K562 (cell line): ENCODE results near the gene HDGFL2. TPM values are rescaled to one million over a fixed set of nuclear protein-coding genes. Genes with fewer than 3 reads are reported as not detected.

Experiments
- ATAC-seq: fragments of 200-7000 bp; cut with Tn5 transposase; 3 replicates; pipeline ENCODE4 v1.9.1; 2020; ENCODE audit warnings: moderate library complexity
- BruUV-seq: library from RNA; stranded (reverse); fragments of 400-500 nt; replicated peaks from 2 replicates; lab custom pipeline; 2021; lab: Mats Ljungman, UMichigan
- CTCF ChIA-PET: fragments of 300-600 bp; formaldehyde crosslinking; extraction: SDS; loops from one replicate; lab custom pipeline; 2021; ENCODE audit warnings: low intra/inter-chr PET ratio; lab: Yijun Ruan, JAX
- POLR2A ChIA-PET: fragments of 300-600, 350-650 bp; sonication (Branson Sonifier 250); formaldehyde crosslinking; extraction: SDS; loops from one replicate; lab custom pipeline; 2021; ENCODE audit warnings: antibody characterized with exemption, inconsistent platforms; lab: Yijun Ruan, JAX
- DNase-seq, 4 experiments: peaks; one replicate each; pipeline versions ENCODE4 v3.0.0 to v3.0.0-alpha.2; 2011 to 2018; ENCODE audit warnings: low spot score in 3 of 4, mixed read lengths in 3 of 4; ENCODE audit errors: extremely low read depth in 1 of 4
- FAIRE-seq: peaks from 2 replicates; lab custom pipeline; 2011; peaks lifted over from hg19 to GRCh38; lab: Jason Lieb, UNC
- H2AFZ ChIP-seq: 2 replicates; pipeline ENCODE4 v1.6.0; 2011; ENCODE audit warnings: low read depth, low read length, control low read depth, inconsistent platforms
- H3K27ac ChIP-seq: fragments of 200-600 bp; 3 replicates; pipeline ENCODE4 v1.8.0; 2011; ENCODE audit warnings: low read depth, mild to moderate bottlenecking, control low read depth, inconsistent platforms, low read length, moderate library complexity, mixed read lengths; ENCODE audit errors: extremely low read depth
- H3K27me3 ChIP-seq, 2 experiments: fragments of 300-600 bp in 1 of 2; 2 replicates in 1 of 2; 3 replicates in 1 of 2; pipeline versions ENCODE4 v1.6.0 to v1.8.0; 2011; ENCODE audit warnings: inconsistent platforms in 2 of 2, low read length in 2 of 2, mild to moderate bottlenecking in 1 of 2, mixed read lengths in 1 of 2, moderate library complexity in 1 of 2; ENCODE audit not compliant: control insufficient read depth in 2 of 2, insufficient read depth in 2 of 2
- H3K36me3 ChIP-seq: fragments of 300-600 bp; 3 replicates; pipeline ENCODE4 v1.8.0; 2011; ENCODE audit warnings: mild to moderate bottlenecking, low read length, inconsistent platforms; ENCODE audit not compliant: control insufficient read depth, insufficient read depth
- H3K4me1 ChIP-seq, 2 experiments: fragments of 200-600 bp in 1 of 2; replicated peaks in 1 of 2; 2 replicates in 1 of 2; 3 replicates in 1 of 2; pipeline versions ENCODE4 v1.5.1 to v1.8.0; 2011; ENCODE audit warnings: inconsistent platforms in 2 of 2, low read length in 2 of 2, mild to moderate bottlenecking in 1 of 2, mixed read lengths in 1 of 2, moderate library complexity in 1 of 2; ENCODE audit not compliant: control insufficient read depth in 2 of 2, insufficient read depth in 2 of 2
- H3K4me2 ChIP-seq: 2 replicates; pipeline ENCODE4 v1.6.1; 2011; ENCODE audit warnings: low read length, control low read depth, inconsistent platforms, mixed read lengths; ENCODE audit not compliant: insufficient read depth
- H3K4me3 ChIP-seq: fragments of 200-600 bp; sonication (generic), shearing (Covaris generic); 2 replicates; pipeline ENCODE4 v1.5.1; 2016; ENCODE audit warnings: control low read depth, inconsistent platforms
- H3K79me2 ChIP-seq: fragments of 200-600 bp; 3 replicates; pipeline ENCODE4 v1.8.0; 2011; ENCODE audit warnings: low read length, inconsistent platforms; ENCODE audit not compliant: control insufficient read depth, insufficient read depth
- H3K9ac ChIP-seq, 2 experiments: 2 replicates each; pipeline versions ENCODE4 v1.6.0 to v1.6.1; 2011; ENCODE audit warnings: low read depth in 2 of 2, low read length in 2 of 2, control low read depth in 1 of 2, inconsistent platforms in 1 of 2, mild to moderate bottlenecking in 1 of 2, mixed read lengths in 1 of 2; ENCODE audit not compliant: insufficient read depth in 1 of 2
- H3K9me1 ChIP-seq: one replicate; pipeline ENCODE4 v1.6.0; 2011; ENCODE audit warnings: inconsistent platforms, mild to moderate bottlenecking, low read length, moderate library complexity; ENCODE audit not compliant: control insufficient read depth, insufficient read depth
- H3K9me3 ChIP-seq: replicated peaks from 2 replicates; pipeline ENCODE4 v1.5.1; 2011; ENCODE audit warnings: low read depth, low read length, inconsistent platforms; ENCODE audit not compliant: control insufficient read depth, insufficient read depth
- H4K20me1 ChIP-seq: replicated peaks from 2 replicates; pipeline ENCODE4 v1.6.1; 2011; ENCODE audit warnings: low read length, inconsistent platforms, mixed read lengths; ENCODE audit not compliant: control insufficient read depth, insufficient read depth
- ZBTB33 ChIP-seq: sonication (generic); formaldehyde crosslinking; IDR thresholded peaks from 2 replicates; pipeline ENCODE4 v1.8.1; 2023; ENCODE audit warnings: mild to moderate bottlenecking, missing genetic modification reagents
- ZNF174 ChIP-seq: fragments of 250-450 bp; sonication (Bioruptor Pico); IDR thresholded peaks from 2 replicates; pipeline ENCODE4 v1.4.0; 2020; ENCODE audit warnings: mild to moderate bottlenecking
- WGBS: fragments of 100-300 bp; shearing (Covaris generic); methylation state at CpG from one replicate; pipeline ENCODE4 v1.1.6; 2016; ENCODE audit warnings: low coverage, mixed read lengths; ENCODE audit not compliant: insufficient coverage; ENCODE audit errors: missing lambda C conversion rate; 5-methylcytosine and 5-hydroxymethylcytosine counted together
- in situ Hi-C: fragments of 300-500 bp; cut with MboI; formaldehyde crosslinking; loops from 4 replicates; pipeline ENCODE4 v1.15.0; 2018; ENCODE audit warnings: inconsistent platforms, mixed read lengths
- intact Hi-C: fragments of 100-400 bp; cut with micrococcal nuclease; formaldehyde crosslinking; loops from 2 replicates; pipeline ENCODE4 v1.14.2; 2022
- polyA plus RNA-seq, 8 experiments: library from polyadenylated mRNA; depleted of rRNA in 4 of 8; stranded (reverse) in 5 of 8; unstranded in 3 of 8; fragments of >200 nt; fragmentation: Nextera tagmentation in 2 of 8; fragmentation: Illumina TruSeq in 1 of 8; extraction: Ambion mirVana in 2 of 8; extraction: Trizol in 1 of 8; gene quantifications; 2 replicates each; pipeline versions ENCODE4 v1.2.1 to v1.2.3, GENCODE V29; 2011 to 2014; ENCODE audit warnings: inconsistent platforms in 1 of 8, missing spikeins in 1 of 8
- total RNA-seq, 7 experiments: library from RNA; depleted of rRNA in 6 of 7; stranded (reverse); fragments of >200 nt in 6 of 7; fragmentation: Illumina TruSeq in 2 of 7; extraction: Trizol in 2 of 7; gene quantifications; 2 replicates each; pipeline versions ENCODE4 v1.2.1 to v1.2.3, GENCODE V29; 2011 to 2021; ENCODE audit warnings: low replicate concordance in 1 of 7

The HDGFL2 gene
- total and polyA plus RNA-seq, 9 of the 15 experiments (the other 6 are each of a cell fraction or from before 2014, with no cell fraction given), result 0.13 to 61.7 (median 16.0) TPM

DNA sequence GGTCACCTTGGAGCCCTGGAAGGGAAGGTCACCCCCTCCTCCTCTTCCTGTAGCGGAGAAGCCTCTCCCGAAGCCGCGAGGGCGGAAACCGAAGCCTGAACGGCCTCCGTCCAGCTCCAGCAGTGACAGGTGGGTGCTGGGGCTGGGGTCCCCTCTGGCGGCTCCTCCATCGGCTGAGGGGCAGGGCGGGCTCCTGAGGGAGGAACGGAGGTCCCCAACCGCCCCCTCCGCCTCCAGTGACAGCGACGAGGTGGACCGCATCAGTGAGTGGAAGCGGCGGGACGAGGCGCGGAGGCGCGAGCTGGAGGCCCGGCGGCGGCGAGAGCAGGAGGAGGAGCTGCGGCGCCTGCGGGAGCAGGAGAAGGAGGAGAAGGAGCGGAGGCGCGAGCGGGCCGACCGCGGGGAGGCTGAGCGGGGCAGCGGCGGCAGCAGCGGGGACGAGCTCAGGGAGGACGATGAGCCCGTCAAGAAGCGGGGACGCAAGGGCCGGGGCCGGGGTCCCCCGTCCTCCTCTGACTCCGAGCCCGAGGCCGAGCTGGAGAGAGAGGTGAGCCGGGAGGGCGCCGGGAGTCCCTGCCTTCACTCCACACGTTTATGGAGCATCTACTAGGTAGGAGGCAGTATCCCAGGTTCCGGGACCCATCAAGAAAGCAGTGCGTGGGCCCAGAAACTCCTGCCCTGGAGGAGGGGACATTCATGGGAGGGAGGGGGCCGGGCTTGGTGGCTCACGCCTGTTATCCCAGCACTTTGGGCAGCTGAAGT, 22.0 kb downstream of the HDGFL2 start:
- in situ Hi-C loops, result no loop called here
- Histone ChIP-seq H3K36me3 (peaks cover 71% of the 10 kb centered on the region), H3K9ac (no peak overlapping the region), H3K27me3 (no peaks in the 10 kb centered on the region), H3K4me3 (no peak overlapping the region), H3K27ac (no peak overlapping the region), H3K4me2 (no peak overlapping the region), H4K20me1 (no peaks in the 10 kb centered on the region), H3K4me1 (peaks cover 0 to 9% of the 10 kb centered on the region in 2 experiments; a peak in 1 of 5 replicates), H3K9me3 (peaks cover 3% of the 10 kb centered on the region; the same call in 1 of the 2 replicates), H3K79me2 (no peaks in the 10 kb centered on the region), H3K9me1 (no peaks in the 10 kb centered on the region), H2AFZ (no peak overlapping the region)
- FAIRE-seq (no peak), DNase-seq (no peak), ATAC-seq (no peak)
- intact Hi-C loops, result no loop called here
- ChIA-PET CTCF (no interaction called here), POLR2A (interaction anchor here (0.6 kb wide), 1 partner anchor 14 kb away, joined by 4 read pairs; no protein-coding TSS in a partner anchor)
- WGBS, result 95% methylated on average over 42 of the region's 61 CpGs
- TSS peak; percentile 71 for BruUV-seq
- TF ChIP-seq ZBTB33 (CRISPR knock-in tag) (peak; percentile 76), ZNF174 (CRISPR knock-in tag) (no peak)
